ENCODE measurements around the gene RNU1-1.
A peak's percentile ranks its signal among the peaks of the same experiment; 100 is the strongest.
"Not testable (repeated sequence)": the region's sequence is repeated elsewhere in the genome, so short reads cannot be mapped to it uniquely, and the experiment has no call there.

Gene RNU1-1

GRCh38 chr1:16521679-16522078 is 7.6 kb upstream of the RNU1-1 start:
- DNase-seq (ENCODE audit: low spot score) = not testable (repeated sequence)

GRCh38 chr1:16521288-16521583 is 7.2 kb upstream of the RNU1-1 start:
- no peak for DNase-seq (ENCODE audit: low spot score)

GRCh38 chr1:16520435-16521287 is 6.6 kb upstream of the RNU1-1 start:
- not testable (repeated sequence) for DNase-seq (ENCODE audit: low spot score)

- DNase-seq (ENCODE audit: low spot score) = not testable (repeated sequence)
These were observed 5.3 kb upstream of the RNU1-1 start for GRCh38 chr1:16519255-16519951.

GRCh38 chr1:16518913-16519254 is 4.8 kb upstream of the RNU1-1 start:
- DNase-seq (ENCODE audit: low spot score) = not testable (repeated sequence)

- DNase-seq (ENCODE audit: low spot score) = not testable (repeated sequence)
These were observed 2.8 kb upstream of the RNU1-1 start for GRCh38 chr1:16516694-16517410.

- DNase-seq (ENCODE audit: low spot score) = peak; percentile 88
These were observed 526 bp downstream of the RNU1-1 start for GRCh38 chr1:16513412-16514106.

GRCh38 chr1:16512624-16513411 is 1.3 kb downstream of the RNU1-1 start:
- peak; percentile 21 for DNase-seq (ENCODE audit: low spot score)

- not testable (repeated sequence) for DNase-seq (ENCODE audit: low spot score)
These were observed 2.2 kb downstream of the RNU1-1 start for GRCh38 chr1:16511926-16512325.

GRCh38 chr1:16508861-16509445 is 5.1 kb downstream of the RNU1-1 start:
- peak; percentile 21 for DNase-seq (ENCODE audit: low spot score)

- DNase-seq (ENCODE audit: low spot score) = not testable (repeated sequence)
These were observed 7.5 kb downstream of the RNU1-1 start for GRCh38 chr1:16506364-16507136.

GRCh38 chr1:16505870-16506269 is 8.2 kb downstream of the RNU1-1 start:
- not testable (repeated sequence) for DNase-seq (ENCODE audit: low spot score)

GRCh38 chr1:16503494-16503893 is 10.6 kb downstream of the RNU1-1 start:
- DNase-seq (ENCODE audit: low spot score) = no peak

GRCh38 chr1:16501446-16501845 is 12.6 kb downstream of the RNU1-1 start:
- not testable (repeated sequence) for DNase-seq (ENCODE audit: low spot score)

- not testable (repeated sequence) for DNase-seq (ENCODE audit: low spot score)
These were observed 13.1 kb downstream of the RNU1-1 start for GRCh38 chr1:16500975-16501374.

- not testable (repeated sequence) for DNase-seq (ENCODE audit: low spot score)
These were observed 13.6 kb downstream of the RNU1-1 start for GRCh38 chr1:16500466-16500865.

GRCh38 chr1:16498573-16499413 is 15.3 kb downstream of the RNU1-1 start:
- peak; percentile 79 for DNase-seq (ENCODE audit: low spot score)

- DNase-seq (ENCODE audit: low spot score) = not testable (repeated sequence)
These were observed 16.0 kb downstream of the RNU1-1 start for GRCh38 chr1:16498047-16498446.

- not testable (repeated sequence) for DNase-seq (ENCODE audit: low spot score)
These were observed 16.6 kb downstream of the RNU1-1 start for GRCh38 chr1:16497474-16497904.

Data from activated CD4-positive, alpha-beta T cell treated with anti-CD3 and anti-CD28 coated beads, Interleukin-2, Interleukin-4, amounts not matched to agents 100 ng/mL and 50 ng/mL, durations not matched to agents 16 hours and 8 hours (primary cell).